GM21619 (cell line): ENCODE results near the gene DLG2.
"Not testable (repeated sequence)": the region's sequence is repeated elsewhere in the genome, so short reads cannot be mapped to it uniquely, and the experiment has no call there.

Experiments
- ATAC-seq: cut with Tn5 transposase; IDR thresholded peaks from one replicate; pipeline ENCODE4 v1.9.1; 2021; ENCODE audit not compliant: unreplicated experiment

Gene DLG2

DNA sequence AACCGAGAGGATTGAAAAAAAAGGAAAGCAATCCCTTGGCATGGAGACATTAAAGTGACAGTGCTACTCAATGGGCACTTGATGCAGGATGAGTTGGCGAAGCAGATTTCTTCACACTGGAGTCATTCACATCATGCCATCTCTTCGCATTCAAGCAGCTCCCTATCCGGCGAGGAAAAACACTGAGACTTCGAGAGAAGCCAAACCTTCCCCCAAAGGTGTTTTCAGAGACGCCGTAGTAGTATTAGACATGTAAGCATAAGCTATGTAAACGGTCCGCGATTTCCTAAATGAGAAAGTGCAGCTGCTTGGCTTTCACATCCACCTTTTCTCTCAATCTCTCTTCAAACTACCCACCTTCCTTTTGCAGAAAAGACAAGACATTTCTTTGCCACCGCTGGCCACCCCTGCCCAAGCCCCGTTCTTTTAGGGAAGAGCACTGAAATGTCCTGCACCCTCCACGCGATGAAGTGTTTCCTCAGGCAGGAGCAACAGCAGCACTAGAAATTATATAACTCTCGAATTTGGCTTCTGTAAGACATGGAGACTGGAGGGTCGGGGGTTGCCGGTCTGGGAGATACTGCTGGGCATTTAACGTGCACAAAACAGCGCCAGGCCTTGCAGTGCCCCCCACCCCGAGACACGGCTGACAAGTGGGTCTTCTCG is at the start of gene DLG2:
Gene DLG2, minus strand, starts transcription at position 13 of the 666 bp plus-strand sequence.
- no peak for ATAC-seq

DNA sequence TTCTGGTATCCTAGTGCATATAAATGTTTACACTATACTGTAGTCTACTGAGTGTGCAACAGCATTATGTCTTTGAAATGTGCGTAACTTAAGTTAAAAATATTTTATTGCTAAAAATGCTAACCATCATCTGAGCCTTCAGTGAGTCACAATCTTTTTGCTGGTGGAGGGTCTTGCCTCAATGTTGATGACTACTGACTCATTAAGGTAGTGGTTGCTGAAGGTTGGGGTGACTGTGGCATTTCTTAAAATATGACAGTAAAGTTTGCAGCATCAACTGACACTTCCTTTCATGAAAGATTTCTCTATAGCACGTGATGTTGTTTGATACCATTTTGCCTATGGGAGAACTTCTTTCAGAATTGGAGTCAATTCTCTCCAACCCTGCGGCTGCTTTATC is 46.2 kb upstream of the DLG2 start:
- no peak for ATAC-seq

DNA sequence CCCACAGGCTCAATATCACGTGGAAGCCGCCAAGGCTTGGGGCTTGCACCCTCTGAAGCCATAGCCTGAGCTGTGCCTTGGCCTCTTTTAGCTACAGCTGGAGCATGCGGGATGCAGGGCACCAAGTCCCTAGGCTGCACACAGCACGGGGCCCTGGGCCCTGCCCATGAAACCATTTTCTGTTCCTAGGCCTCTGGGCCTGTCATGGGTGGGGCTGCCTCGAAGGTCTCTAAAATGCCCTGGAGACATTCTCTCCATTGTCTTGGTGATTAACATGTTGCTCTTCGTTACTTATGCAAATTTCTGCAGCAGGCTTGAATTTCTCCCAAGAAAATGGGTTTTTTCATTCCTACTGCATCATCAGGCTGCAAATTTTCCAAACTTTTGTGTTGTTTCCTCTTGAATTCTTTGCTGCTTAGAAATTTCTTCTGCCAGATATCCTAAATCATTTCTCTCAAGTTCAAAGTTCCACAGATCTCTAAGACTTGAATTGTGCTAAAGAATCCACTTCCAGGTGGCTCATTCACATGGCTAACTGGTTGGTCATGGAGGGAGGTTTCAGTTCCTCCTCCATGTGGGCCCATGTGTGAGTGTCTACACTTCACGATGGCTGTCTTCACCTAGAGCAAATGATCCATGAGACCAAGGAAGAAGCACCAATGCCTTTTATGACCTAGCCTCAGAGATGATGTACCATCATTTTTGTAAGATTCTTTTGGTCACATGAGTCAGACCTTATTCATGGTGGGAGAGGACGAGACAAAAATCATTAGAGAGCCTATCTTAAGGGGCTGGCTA is 45.2 kb upstream of the DLG2 start:
- no peak for ATAC-seq

DNA sequence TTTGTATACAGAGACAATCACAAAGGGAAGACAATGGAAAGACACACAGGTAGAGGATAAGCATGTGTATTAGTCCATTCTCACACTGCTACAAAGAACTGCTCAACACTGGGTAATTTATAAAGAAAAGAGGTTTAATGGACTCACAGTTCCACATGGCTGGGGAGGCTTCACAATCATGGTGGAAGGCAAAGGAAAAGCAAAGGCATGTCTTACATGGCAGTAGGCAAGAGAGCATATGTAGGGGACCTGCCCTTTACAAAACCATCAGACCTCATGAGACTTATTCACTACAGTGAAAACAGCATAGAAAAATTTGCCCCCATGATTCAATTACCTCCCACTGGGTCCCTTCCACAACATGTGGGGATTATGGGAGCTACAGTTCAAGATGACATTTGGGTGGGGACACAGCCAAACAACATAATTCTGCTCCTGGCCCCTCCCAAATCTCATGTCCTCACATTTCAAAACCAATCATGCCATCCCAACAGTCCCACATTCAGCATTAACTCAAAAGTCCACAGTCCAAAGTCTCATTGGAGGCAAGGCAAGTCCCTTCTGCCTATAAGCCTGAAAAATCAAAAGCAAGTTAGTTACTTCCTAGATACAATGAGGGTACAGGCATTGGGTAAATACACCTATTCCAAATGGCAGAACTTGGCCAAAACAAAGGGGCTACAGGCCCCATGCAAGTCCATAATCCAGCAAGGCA is 44.0 kb upstream of the DLG2 start:
- not testable (repeated sequence) for ATAC-seq

DNA sequence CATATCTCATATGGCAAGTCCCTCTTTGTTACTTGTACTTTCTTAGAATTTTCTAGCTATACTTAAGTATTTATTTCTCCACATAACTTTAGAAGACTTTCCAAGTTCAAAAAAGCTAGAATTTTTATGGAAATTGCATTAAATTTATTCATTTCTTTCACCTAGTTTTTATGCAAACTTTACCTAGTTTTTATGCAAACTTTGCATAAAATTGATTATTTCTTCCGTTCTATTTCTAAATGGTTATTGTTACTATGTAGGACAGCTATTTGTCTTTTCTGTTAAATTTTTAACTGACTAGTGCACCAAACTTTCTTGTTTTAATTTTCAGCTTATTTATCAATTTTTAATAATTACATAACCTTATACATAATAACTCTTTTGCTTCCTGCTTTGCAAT is 41.0 kb upstream of the DLG2 start:
- ATAC-seq, result no peak

DNA sequence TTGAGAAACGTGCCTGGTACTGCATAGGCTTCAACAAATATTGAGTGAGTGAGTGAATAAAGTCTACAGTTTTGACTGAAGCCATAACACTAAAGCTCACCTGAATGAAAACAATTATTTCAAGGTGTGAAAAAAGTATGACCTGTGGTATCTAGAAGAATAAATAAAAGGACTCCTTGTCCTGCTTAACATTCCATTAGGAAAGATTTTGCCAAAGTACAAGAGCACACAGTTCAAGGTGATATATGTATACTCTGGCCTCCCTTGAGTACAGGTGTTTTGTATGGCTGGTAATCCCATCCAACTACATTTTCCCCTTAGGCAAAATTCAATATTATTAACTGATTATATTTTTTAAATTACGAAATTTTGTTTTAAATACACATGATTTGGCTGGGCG is 39.5 kb upstream of the DLG2 start:
- no peak for ATAC-seq

DNA sequence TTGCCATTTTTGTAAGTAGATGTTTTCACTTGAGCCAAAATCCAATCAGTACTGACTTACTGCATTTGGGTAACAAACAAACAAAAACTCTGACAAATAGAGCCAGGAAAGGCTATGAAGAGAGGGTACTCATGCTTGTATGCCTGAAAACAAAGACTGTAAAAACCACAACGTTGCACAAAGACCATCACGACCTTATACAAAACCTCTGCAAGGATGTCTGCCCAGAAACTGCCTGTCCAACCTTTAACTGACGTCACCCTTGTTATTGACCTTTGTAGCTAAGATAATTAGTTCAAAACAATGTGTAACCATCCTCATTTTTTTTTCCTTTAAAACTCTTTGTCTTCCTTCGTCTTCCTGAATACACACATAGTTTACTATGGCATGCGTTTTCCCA is 38.6 kb upstream of the DLG2 start:
- no peak for ATAC-seq

DNA sequence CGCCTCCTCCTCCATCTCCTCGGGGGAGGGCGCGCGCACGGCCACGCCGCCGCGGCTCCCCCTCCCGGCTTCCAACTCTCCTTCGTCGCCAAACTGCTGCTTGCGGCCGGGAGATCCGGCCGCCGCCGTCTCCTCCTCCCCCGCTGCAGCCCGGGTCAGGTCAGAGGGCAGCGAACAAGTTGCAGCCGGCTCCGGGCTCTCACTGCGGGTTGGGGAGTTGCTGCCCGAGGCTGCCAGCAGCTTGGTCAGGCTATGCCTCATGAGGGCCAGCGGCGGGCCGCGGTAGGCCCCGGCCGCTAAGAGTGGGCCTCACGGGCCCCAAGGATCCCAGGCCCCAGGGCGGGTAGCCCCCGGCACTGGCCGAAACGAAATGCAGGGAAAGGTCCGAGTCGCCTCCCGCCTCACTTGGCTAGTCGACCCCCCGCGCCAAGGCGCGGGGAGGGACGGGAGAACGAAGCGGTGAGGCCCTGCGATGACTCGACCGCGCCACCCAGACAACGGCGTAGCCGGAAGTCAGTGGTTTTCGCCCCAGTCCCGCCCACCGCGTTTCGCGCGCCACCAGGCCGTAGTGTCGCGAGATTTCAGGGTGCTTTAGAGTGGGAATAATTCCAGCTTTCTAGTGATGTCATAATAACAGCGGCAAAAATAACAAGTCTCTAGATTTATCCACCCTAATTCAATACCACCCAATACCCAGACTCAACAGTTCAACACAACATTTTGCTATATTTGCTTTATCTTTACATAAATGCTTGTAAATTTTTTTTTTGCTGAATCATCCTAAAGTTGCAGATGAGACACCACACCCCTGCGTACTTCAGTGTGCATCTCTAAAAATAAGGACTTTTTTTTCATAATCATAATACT is 37.7 kb upstream of the DLG2 start, which contains the start of gene CREBZF:
Gene CREBZF, minus strand, starts transcription at position 515 of the 867 bp plus-strand sequence. Its CDS starts 254 bp downstream, at position 261.
- ATAC-seq, result peak; percentile 90

DNA sequence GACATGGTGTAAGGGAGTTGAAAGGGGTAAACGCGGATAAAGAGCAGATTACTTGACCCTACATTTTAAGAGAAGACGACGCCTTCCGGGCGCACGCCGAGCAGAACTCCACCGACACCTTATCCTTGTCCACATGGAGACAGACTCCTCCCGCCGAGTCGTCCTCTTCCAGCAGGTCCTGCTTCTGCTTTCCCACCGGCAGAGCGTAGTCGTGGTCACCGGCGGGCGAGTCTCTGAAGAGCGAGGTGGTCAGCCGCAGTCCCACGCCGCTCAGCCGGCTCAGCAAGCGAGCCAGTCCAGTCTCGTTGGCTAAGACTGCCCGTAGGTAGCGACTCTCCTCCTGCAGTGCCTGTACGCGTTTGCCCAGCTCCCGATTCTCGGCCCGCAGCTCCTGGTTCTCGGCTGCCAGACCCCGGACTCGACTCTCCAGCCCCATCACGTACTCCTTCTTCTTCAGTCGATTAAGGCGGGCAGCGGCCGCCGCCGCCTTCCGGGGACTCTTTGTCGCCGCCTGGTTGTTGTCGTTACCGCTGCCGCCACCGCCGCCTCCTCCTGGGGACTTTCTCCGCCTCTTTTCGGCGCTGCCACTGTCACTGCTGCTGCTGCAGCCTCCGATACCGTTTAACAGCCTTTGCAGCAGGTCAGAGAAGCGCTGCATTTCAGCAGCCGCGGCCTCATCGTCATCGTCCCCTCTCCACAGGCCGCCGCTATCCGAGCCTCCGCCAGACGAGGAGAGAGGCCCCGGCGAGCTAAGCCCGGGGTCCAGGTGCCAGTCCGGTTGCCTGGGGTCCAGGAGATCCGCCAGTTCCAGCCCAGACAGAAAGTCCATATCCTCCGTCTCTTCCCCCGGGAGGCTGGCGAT is 36.8 kb upstream of the DLG2 start:
- peak; percentile 64 for ATAC-seq

DNA sequence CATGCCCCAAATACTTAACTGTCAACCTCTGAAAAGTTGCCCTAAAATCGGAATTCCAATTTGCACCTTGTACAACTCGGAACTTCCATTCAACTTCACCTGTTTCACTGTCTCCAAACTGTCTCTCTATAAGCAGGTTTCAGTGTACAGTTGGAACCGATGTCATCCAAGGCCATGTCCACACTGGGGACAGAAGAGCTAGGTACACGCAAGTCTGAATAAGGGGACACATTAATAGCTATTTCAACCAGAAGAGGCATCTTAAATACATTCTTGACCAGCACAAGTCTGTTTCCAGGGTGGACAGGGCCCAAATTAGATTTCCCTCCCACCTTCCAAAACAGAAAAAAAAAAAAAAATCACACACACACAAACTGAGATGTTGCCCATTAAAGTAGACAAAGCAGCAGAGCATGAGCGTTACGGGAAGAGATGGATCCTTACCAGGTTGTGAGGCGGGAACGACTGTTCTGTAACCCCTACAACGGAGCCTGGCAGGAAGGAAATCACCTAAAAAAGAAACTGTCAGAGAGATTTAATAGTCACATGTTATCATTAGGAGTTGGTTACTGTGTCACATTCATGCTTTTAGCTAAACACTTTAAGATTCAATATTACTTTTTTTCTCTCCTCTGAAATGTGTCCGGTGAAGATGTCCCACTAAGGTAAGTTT is 36.1 kb upstream of the DLG2 start:
- no peak for ATAC-seq

DNA sequence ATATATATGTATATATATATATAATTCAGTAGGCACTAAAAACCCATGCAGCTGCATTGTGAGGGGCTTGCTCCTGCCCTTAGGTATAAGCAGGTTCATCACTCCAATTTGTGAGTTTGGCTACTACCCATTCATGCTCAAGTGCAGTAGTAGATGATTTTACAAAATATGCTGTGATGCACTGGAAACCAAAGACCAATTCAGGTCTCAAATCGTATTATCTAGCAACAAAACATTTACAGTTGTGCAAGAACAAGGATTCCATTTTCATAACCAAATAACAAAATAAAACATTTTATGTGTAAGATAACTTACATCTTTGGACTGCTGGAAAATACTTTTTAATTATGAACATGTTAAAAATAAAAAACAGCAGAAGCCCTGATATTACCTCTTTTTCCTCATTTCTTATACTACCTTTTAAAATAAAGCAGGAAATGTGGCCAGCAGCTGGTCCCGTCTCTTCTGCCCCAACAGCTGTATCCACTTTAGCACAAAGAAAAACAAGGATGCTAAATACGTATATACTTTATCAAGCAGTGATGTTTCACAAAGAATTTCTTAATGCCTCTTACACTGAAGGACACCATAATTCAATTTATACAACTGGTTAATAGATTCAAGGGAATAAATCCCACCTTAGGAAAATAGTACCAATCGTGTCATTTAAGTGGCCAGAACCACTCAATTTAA is 35.0 kb upstream of the DLG2 start:
- no peak for ATAC-seq

DNA sequence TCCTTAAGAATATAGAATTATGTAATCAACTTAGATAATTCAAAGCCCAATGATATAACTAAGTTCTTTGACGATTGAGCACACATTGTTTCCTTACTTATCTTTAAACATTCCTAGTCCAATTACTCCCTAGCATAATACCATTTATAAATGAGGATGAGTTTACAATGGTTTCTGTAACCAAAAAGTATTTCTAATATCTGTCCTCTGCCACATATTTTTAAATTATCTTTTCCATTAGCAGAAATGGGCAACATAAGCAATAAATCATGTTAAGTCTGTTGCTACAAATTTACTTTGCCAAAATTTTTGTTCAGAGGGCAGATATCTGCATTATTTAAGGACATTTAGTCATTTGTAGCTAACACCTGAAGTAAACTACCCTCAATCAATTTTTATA is 31.0 kb upstream of the DLG2 start:
- no peak for ATAC-seq

DNA sequence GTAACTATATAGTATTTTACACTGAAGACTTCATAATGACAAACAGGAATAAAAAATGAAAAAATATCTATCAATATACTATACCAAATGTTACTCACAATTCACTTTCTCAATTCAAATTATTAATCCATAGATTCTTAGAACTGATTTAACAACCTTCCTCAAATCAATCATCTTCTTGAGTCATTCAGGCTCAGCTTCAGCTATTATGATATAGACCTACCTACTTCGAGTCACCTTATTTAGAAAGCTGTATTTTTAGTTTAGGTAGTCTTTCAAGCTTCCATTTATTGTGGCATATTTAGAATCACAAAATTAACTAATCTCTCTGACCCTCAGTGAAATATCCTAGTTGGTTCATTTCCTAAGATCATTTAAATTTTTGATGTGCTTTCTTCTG is 29.6 kb upstream of the DLG2 start:
- ATAC-seq, result no peak

DNA sequence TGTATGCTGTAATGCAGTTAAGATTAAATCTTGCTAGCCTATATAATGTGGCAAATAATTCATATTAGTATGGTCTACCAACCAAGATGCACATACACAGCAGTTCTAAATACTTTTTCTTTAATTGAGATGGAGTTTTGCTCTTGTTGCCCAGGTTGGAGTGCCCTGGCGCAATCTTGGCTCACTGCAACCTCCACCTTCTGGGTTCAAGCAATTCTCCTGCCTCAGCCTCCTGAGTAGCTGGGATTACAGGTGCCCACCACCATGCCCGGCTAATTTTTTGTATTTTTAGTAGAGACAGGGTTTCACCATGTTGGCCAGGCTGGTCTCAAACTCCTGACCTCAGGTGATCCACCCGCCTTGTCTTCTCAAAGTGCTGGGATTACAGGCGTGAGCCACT is 27.2 kb upstream of the DLG2 start:
- not testable (repeated sequence) for ATAC-seq

DNA sequence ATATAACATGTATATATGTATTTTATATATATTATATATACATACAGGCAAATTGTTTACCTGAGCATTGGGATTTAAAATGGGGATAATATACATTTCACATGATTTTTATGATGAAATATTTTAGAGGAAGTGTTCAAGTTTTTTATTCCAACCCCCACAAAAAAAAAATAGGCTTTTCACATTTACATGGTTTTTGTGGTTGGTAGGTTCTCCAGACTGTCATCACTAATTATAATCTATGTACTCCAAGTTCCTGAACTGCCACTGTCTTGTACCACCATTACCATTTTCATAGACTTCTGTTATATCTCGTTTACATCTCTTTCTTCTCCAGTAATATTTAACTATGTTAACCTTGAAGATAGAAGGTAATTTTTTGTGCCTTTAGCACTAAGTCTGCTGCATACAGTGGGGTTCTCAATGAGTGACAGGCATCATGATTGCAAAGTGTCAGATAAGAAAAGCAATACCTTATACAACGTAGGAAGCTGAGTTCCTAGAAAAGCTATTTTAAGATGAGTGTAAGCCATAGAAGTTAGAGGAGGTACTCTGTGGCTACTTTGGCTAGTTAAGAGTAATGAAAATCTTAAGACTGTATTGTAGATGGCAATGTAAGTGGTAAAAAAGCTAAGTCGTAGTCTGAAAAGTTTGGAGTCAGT is 25.8 kb upstream of the DLG2 start:
- no peak for ATAC-seq

DNA sequence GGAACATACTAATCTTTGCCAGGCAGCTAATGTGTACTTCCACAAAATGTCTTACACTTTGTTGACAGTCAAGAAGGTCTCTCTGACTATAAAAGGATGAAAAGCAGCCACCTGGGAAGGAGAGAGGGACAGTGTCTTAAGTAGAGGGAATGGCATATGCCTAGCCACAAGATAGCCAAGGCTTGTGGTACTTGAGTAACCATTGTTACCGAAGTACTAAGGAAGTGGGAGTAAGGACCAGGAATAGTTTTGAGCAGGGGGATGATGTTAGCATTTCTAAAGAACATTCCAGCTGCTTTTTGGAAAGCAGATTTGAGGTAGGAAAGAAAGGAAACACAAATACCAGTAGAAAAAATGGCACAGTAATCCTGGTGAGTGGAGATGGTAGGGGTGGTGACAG is 24.0 kb upstream of the DLG2 start:
- no peak for ATAC-seq

DNA sequence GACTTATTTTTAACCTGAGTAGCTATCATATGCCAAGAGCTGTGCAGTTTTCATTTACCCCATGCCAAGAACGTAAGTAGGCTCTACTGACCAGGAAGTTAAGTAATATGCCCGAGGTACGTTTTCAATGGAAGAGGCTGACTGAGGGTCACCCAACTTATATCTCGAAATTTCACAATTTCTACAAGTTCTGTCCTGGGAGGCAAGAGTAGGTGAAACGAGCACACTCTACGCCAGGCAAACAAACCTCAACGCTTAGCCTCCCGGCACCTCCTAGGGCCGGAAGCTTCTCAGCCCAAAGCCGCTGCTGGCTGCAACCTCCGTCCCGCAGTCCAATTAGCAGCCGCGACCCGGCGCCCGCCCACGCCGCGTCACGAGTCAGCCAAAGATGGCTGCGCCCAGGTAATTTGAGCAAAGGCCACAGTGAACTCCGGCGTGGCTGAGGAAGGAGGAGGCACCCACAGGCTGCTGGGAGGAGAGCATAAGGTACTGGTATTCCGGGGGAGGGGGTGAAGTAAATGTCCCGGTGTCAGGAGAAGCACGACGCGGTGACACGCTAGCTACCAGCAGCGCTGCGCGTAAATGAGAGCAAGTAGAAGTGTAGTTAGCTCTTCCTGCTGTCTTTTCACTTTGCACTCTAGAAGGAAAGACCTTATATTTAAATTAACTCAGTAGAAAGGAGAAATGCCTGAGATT is 20.6 kb upstream of the DLG2 start, which contains the start of gene TMEM126A:
Gene TMEM126A, plus strand, starts transcription at position 364 of the 696 bp plus-strand sequence. CDS start 2,289 bp downstream, outside the sequence.
- peak; percentile 99 for ATAC-seq

DNA sequence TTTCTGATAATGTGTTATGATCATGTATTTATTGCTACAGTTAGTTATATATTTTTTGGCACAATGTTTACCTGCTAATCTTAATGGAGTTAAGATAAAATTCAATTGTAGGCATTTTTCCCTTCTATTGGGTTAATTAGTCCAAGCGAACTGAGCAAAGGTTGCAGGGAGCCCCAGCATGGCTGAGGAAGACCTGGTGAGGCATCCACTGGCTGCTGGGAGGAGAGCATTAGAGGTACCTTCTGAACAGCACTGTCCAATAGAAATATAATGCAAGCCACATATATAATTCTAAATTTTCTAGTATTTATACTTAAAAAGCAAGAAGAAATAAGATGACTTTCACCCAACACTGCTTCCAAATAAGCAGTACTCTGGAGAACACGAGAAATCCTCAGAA is 19.9 kb upstream of the DLG2 start:
- no peak for ATAC-seq
